K562 (cell line): ENCODE results near the gene CEP170. TPM values are rescaled to one million over a fixed set of nuclear protein-coding genes. Genes with fewer than 3 reads are reported as not detected.

ENCODE experiments used
- CHAMP1 ChIP-seq: fragments of 450-650 bp; IDR thresholded peaks from 2 replicates; pipeline ENCODE4 v1.6.1; 2016; ENCODE audit warnings: mild to moderate bottlenecking
- ETV5 ChIP-seq: sonication (generic); formaldehyde crosslinking; IDR thresholded peaks from 2 replicates; pipeline ENCODE4 v1.4.0; 2020; ENCODE audit warnings: low read depth, mild to moderate bottlenecking, missing genetic modification reagents
- GATAD2B ChIP-seq: fragments of 450-650 bp; IDR thresholded peaks from 2 replicates; pipeline ENCODE4 v1.6.1; 2017; ENCODE audit warnings: mild to moderate bottlenecking, borderline replicate concordance
- HEY1 ChIP-seq: fragments of 250-450 bp; sonication (Bioruptor Pico); IDR thresholded peaks from 2 replicates; pipeline ENCODE4 v1.5.0; 2020; ENCODE audit warnings: mild to moderate bottlenecking, moderate library complexity, borderline replicate concordance
- JUNB ChIP-seq: fragments of 450-650 bp; formaldehyde crosslinking; conservative IDR thresholded peaks from 2 replicates; pipeline ENCODE4 v1.4.0; 2020; ENCODE audit warnings: mild to moderate bottlenecking
- KDM2B ChIP-seq: fragments of 250-450 bp; sonication (Bioruptor Pico); IDR thresholded peaks from 2 replicates; pipeline ENCODE4 v1.8.0; 2021; ENCODE audit warnings: mild to moderate bottlenecking, moderate library complexity
- MAFF ChIP-seq: IDR thresholded peaks from 2 replicates; pipeline ENCODE4 v1.6.1; 2012; ENCODE audit warnings: low read length, improper control_type of control experiment
- MLLT1 ChIP-seq, 2 experiments: fragments of 450-650 bp; IDR thresholded peaks; 2 replicates each; pipeline ENCODE4 v1.6.1; 2016
- PHB ChIP-seq: fragments of 250-450 bp; sonication (Bioruptor Pico); IDR thresholded peaks from 2 replicates; pipeline ENCODE4 v1.5.0; 2021
- TFE3 ChIP-seq: fragments of 450-650 bp; formaldehyde crosslinking; IDR thresholded peaks from 2 replicates; pipeline ENCODE4 v1.4.0; 2020; ENCODE audit warnings: mild to moderate bottlenecking, mixed read lengths
- ZNF263 ChIP-seq: sonication (generic); formaldehyde crosslinking; IDR thresholded peaks from 2 replicates; pipeline ENCODE4 v1.8.0; 2022; ENCODE audit warnings: mild to moderate bottlenecking, missing genetic modification reagents, borderline replicate concordance
- ZNF354B ChIP-seq: fragments of 250-450 bp; sonication (Bioruptor Pico); IDR thresholded peaks from 2 replicates; pipeline ENCODE4 v1.4.0; 2020
- ZNF717 ChIP-seq: fragments of 250-450 bp; sonication (Bioruptor Pico); IDR thresholded peaks from 2 replicates; pipeline ENCODE4 v1.5.0; 2021
- polyA plus RNA-seq, 8 experiments: library from polyadenylated mRNA; depleted of rRNA in 4 of 8; stranded (reverse) in 5 of 8; unstranded in 3 of 8; fragments of >200 nt; fragmentation: Nextera tagmentation in 2 of 8; fragmentation: Illumina TruSeq in 1 of 8; extraction: Ambion mirVana in 2 of 8; extraction: Trizol in 1 of 8; gene quantifications; 2 replicates each; pipeline versions ENCODE4 v1.2.1 to v1.2.3, GENCODE V29; 2011 to 2014; ENCODE audit warnings: inconsistent platforms in 1 of 8, missing spikeins in 1 of 8
- total RNA-seq, 7 experiments: library from RNA; depleted of rRNA in 6 of 7; stranded (reverse); fragments of >200 nt in 6 of 7; fragmentation: Illumina TruSeq in 2 of 7; extraction: Trizol in 2 of 7; gene quantifications; 2 replicates each; pipeline versions ENCODE4 v1.2.1 to v1.2.3, GENCODE V29; 2011 to 2021; ENCODE audit warnings: low replicate concordance in 1 of 7
- TF ChIP-seq, protein P1 (sequence below): fragments of 250-450 bp; sonication (Bioruptor Pico); IDR thresholded peaks from 2 replicates; pipeline ENCODE4 v1.5.0; 2022; ENCODE audit warnings: mild to moderate bottlenecking
- TF ChIP-seq, protein P2 (sequence below): sonication (generic); formaldehyde crosslinking; IDR thresholded peaks from 2 replicates; pipeline ENCODE4 v1.8.1; 2023; ENCODE audit warnings: mild to moderate bottlenecking, missing genetic modification reagents, moderate library complexity
- TF ChIP-seq, protein P3 (sequence below): fragments of 250-450 bp; sonication (Bioruptor Pico); IDR thresholded peaks from 2 replicates; pipeline ENCODE4 v1.4.0; 2020; ENCODE audit warnings: mild to moderate bottlenecking

The CEP170 gene
- total and polyA plus RNA-seq, 9 of the 15 experiments (the other 6 are each of a cell fraction or from before 2014, with no cell fraction given) = 22.6 to 110 (median 68.5) TPM

DNA sequence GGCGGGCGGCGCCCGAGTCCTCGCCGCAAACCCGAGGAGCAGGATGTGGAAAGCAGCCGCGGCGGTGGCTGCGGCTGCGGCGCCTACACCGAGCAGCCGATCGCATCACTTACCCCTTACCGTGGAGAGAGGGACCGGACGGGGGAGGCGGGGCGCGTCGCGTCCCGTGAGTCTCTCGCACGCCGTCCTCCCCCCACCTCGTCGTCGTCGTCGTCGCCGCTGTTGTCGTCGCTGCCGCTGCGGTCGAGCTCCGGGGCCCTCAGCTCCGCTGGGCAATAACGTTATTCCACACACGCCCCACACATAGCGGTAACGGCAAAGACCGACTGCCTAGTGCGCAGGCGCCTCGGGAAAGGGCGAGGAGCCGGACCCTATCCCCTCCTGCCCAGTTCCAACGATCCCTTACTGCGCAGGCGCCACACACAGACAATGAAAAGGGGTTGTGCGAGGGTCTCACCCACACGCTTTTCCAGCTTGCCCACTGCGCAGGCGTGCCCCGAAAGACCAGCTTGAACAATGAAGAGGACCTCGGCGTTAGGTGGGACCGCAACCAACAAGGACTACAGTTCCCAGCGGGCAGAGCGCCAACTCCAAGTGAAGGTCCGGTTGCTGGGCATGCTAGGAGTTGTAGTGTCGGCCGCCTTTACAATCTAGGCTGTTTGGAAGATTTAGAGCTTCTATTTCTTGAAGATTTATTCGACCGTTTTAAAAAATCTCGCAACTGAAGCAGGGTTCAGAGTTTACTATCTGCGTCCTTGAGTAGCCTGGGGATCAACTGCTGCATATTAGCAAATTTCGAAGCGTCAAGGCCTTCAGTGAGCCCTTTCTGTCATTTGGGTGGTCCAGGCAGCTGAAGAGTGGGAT, at the start of gene CEP170 (continued):
- TF ChIP-seq, protein P1, sequence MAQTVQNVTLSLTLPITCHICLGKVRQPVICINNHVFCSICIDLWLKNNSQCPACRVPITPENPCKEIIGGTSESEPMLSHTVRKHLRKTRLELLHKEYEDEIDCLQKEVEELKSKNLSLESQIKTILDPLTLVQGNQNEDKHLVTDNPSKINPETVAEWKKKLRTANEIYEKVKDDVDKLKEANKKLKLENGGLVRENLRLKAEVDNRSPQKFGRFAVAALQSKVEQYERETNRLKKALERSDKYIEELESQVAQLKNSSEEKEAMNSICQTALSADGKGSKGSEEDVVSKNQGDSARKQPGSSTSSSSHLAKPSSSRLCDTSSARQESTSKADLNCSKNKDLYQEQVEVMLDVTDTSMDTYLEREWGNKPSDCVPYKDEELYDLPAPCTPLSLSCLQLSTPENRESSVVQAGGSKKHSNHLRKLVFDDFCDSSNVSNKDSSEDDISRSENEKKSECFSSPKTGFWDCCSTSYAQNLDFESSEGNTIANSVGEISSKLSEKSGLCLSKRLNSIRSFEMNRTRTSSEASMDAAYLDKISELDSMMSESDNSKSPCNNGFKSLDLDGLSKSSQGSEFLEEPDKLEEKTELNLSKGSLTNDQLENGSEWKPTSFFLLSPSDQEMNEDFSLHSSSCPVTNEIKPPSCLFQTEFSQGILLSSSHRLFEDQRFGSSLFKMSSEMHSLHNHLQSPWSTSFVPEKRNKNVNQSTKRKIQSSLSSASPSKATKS (CRISPR knock-in tag) = no peak
- TF ChIP-seq MAFF = no peak
- TF ChIP-seq JUNB = no peak
- no peak for TF ChIP-seq TFE3 (CRISPR knock-in tag)
- peak; percentile 85; the same call in 1 of the 2 replicates for TF ChIP-seq PHB (CRISPR knock-in tag)
- TF ChIP-seq, protein P2, sequence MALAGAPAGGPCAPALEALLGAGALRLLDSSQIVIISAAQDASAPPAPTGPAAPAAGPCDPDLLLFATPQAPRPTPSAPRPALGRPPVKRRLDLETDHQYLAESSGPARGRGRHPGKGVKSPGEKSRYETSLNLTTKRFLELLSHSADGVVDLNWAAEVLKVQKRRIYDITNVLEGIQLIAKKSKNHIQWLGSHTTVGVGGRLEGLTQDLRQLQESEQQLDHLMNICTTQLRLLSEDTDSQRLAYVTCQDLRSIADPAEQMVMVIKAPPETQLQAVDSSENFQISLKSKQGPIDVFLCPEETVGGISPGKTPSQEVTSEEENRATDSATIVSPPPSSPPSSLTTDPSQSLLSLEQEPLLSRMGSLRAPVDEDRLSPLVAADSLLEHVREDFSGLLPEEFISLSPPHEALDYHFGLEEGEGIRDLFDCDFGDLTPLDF (CRISPR knock-in tag) = peak; percentile 84; the same call in 1 of the 2 replicates
- peak; percentile 64 for TF ChIP-seq ETV5 (CRISPR knock-in tag)
- peak in 1 of 2 experiments; percentile 75; a peak in 2 of 4 replicates for TF ChIP-seq MLLT1 (IDR thresholded peaks at IDR 0.05)
- TF ChIP-seq ZNF354B = no peak
- no peak for TF ChIP-seq ZNF717
- TF ChIP-seq, protein P3, sequence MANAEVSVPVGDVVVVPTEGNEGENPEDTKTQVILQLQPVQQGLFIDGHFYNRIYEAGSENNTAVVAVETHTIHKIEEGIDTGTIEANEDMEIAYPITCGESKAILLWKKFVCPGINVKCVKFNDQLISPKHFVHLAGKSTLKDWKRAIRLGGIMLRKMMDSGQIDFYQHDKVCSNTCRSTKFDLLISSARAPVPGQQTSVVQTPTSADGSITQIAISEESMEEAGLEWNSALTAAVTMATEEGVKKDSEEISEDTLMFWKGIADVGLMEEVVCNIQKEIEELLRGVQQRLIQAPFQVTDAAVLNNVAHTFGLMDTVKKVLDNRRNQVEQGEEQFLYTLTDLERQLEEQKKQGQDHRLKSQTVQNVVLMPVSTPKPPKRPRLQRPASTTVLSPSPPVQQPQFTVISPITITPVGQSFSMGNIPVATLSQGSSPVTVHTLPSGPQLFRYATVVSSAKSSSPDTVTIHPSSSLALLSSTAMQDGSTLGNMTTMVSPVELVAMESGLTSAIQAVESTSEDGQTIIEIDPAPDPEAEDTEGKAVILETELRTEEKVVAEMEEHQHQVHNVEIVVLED (CRISPR knock-in tag) = peak; percentile 85
- TF ChIP-seq HEY1 (CRISPR knock-in tag) = no peak; the same call in 1 of the 2 replicates
- peak; percentile 92 for TF ChIP-seq ZNF263
- TF ChIP-seq GATAD2B = no peak; the same call in 1 of the 2 replicates
- no peak for TF ChIP-seq CHAMP1
- TF ChIP-seq KDM2B = peak; percentile 81; the same call in 1 of the 2 replicates
